NCI-H2029 (cell line): ENCODE results near the gene SNRNP27.
"Not testable (repeated sequence)": the region's sequence is repeated elsewhere in the genome, so short reads cannot be mapped to it uniquely, and the experiment has no call there.

Experiments
- DNase-seq: peaks from one replicate; lab custom pipeline; 2025; lab: John Stamatoyannopoulos, UW

SNRNP27 gene

GRCh38 chr2:69946351-69947324 lies 52.9 kb downstream of the SNRNP27 start:
- no peak for DNase-seq

GRCh38 chr2:69947325-69947931 lies 53.7 kb downstream of the SNRNP27 start:
- DNase-seq, result no peak

- DNase-seq, result no peak
Measured at GRCh38 chr2:69948032-69948962, 54.5 kb downstream of the SNRNP27 start.

GRCh38 chr2:69948963-69949645 lies 55.3 kb downstream of the SNRNP27 start:
- no peak for DNase-seq

GRCh38 chr2:69950241-69950640 lies 56.5 kb downstream of the SNRNP27 start:
- no peak for DNase-seq

GRCh38 chr2:69950671-69951070 lies 56.9 kb downstream of the SNRNP27 start:
- DNase-seq, result not testable (repeated sequence)

- no peak for DNase-seq
Measured at GRCh38 chr2:69952336-69953115, 58.8 kb downstream of the SNRNP27 start.

- DNase-seq, result no peak
Measured at GRCh38 chr2:69954084-69954483, 60.3 kb downstream of the SNRNP27 start.
